Measurements from ENCODE around the gene KLHL35. TPM values are rescaled to one million over a fixed set of nuclear protein-coding genes. Genes with fewer than 3 reads are reported as not detected.

KLHL35 gene
- total RNA-seq, 2 donors from 2014 or later = 6.8 to 7.9 TPM

DNA sequence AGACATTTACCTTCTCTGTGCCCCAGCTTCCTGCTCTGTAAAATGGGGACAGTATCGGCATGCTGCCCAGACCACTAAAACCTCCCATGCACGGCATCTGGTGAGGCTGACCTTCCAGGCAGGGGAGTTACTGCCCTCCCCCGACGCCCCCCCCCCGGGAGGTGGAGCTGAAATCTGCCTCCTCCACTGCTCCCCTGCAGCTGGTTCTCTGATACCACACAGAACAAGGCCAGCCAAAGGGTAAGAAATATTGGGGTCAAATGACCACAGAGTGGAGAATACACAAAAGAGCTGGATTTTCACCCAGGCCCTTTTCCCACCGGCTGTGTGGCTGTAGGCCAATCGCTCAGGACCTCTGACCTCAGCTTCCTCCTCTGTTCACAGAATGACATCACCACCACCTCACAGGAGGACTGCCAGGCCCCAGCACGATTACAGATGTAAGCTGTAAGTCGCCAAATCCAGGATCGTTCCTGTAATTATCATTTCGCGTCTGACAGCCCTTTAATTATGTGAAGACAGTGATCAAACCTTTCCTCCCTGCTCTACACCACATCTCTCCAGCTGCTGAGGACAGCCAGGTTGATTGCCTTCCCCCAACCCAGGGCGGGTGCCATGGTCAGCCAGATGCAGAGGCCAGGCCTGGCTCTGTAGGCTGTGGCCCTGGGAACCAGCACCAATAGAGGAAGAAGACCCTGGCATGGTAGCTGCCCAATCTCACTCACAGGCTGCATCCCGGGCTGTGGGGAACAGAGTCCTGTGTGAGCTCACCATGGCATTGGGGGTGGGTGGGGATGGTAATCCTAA is 35.7 kb upstream of the KLHL35 start:
- DNase-seq (ENCODE audit: low spot score) (peak; percentile 17), ATAC-seq (ENCODE audit: insufficient number of reproducible peaks, low FRiP score, low read depth) (no peak)
- Histone ChIP-seq H3K27ac (no peak overlapping the region), H3K36me3 (no peaks in the 10 kb centered on the region), H3K27me3 (replicated peaks; ENCODE audit: insufficient read depth) (no peaks in the 10 kb centered on the region), H3K9me3 (no peaks in the 10 kb centered on the region), H3K4me3 (no peak overlapping the region), H3K4me1 (ENCODE audit: control insufficient read depth in 1 of 2, low read depth in 2 of 2) (no peaks in the 10 kb centered on the region)
- TF ChIP-seq, protein P1, sequence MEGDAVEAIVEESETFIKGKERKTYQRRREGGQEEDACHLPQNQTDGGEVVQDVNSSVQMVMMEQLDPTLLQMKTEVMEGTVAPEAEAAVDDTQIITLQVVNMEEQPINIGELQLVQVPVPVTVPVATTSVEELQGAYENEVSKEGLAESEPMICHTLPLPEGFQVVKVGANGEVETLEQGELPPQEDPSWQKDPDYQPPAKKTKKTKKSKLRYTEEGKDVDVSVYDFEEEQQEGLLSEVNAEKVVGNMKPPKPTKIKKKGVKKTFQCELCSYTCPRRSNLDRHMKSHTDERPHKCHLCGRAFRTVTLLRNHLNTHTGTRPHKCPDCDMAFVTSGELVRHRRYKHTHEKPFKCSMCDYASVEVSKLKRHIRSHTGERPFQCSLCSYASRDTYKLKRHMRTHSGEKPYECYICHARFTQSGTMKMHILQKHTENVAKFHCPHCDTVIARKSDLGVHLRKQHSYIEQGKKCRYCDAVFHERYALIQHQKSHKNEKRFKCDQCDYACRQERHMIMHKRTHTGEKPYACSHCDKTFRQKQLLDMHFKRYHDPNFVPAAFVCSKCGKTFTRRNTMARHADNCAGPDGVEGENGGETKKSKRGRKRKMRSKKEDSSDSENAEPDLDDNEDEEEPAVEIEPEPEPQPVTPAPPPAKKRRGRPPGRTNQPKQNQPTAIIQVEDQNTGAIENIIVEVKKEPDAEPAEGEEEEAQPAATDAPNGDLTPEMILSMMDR (IDR thresholded peaks at IDR 0.05) = no peak

GRCh38 chr11:75467881-75468280 is 34.9 kb upstream of the KLHL35 start:
- TF ChIP-seq, protein P1 (IDR thresholded peaks at IDR 0.05) = no peak
- Histone ChIP-seq H3K4me3 (no peak overlapping the region), H3K27ac (no peak overlapping the region), H3K36me3 (no peaks in the 10 kb centered on the region), H3K4me1 (ENCODE audit: control insufficient read depth in 1 of 2, low read depth in 2 of 2) (no peaks in the 10 kb centered on the region), H3K9me3 (no peaks in the 10 kb centered on the region), H3K27me3 (replicated peaks; ENCODE audit: insufficient read depth) (no peaks in the 10 kb centered on the region)
- no peak for DNase-seq (ENCODE audit: low spot score)
- no peak for ATAC-seq (ENCODE audit: insufficient number of reproducible peaks, low FRiP score, low read depth)

GRCh38 chr11:75467311-75467710 is 34.3 kb upstream of the KLHL35 start:
- Histone ChIP-seq H3K27ac (no peak overlapping the region), H3K36me3 (no peaks in the 10 kb centered on the region), H3K27me3 (replicated peaks; ENCODE audit: insufficient read depth) (no peaks in the 10 kb centered on the region), H3K9me3 (no peaks in the 10 kb centered on the region), H3K4me3 (no peak overlapping the region), H3K4me1 (ENCODE audit: control insufficient read depth in 1 of 2, low read depth in 2 of 2) (no peaks in the 10 kb centered on the region)
- ATAC-seq (ENCODE audit: insufficient number of reproducible peaks, low FRiP score, low read depth) (no peak), DNase-seq (ENCODE audit: low spot score) (no peak)
- TF ChIP-seq, protein P1 (IDR thresholded peaks at IDR 0.05) = no peak

DNA sequence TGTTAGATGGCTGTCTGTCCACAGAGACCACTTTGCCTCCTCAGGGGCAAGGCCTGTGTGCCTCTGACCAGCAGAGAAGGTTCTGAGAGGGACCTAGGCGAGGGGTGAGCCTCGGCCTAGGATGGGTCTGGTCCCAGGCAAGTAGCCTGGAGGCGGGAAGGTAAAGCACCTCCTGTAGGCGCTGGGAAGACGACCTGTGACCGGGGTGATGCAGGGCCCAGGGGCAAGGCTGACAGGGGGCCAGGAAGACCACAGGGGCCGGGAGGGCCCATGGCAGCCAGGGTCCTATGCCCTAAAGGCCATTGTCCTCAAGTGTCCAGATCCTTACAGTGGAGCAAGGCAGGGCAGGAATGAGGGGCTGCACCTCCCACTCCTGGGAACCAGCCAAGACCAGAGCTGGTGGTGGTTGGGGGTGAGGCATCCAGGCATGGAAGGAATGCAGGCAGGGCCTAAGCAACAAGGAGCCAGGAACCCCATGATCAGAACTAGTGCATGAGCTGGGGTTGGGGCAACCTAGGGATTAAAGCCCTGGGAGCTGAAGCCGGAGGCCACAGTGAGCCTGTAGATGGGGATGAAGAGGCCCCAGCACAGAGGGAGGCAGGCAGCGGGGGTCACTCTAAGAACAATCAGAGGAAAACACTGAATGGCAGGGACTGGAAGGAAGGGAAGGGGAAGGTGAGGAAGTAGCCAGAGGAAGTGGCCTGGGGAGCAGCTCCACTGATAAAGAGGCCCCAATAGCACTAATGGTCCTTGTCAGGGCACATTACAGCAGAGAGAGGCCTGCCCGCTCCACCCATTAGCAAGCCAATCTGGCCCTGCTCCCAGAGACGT is 32.9 kb upstream of the KLHL35 start:
- Histone ChIP-seq H3K27ac (no peak overlapping the region), H3K4me1 (ENCODE audit: control insufficient read depth in 1 of 2, low read depth in 2 of 2) (no peaks in the 10 kb centered on the region), H3K9me3 (no peaks in the 10 kb centered on the region), H3K4me3 (no peak overlapping the region), H3K27me3 (replicated peaks; ENCODE audit: insufficient read depth) (no peaks in the 10 kb centered on the region), H3K36me3 (no peaks in the 10 kb centered on the region)
- TF ChIP-seq, protein P1 (IDR thresholded peaks at IDR 0.05) = no peak
- DNase-seq (ENCODE audit: low spot score) (no peak), ATAC-seq (ENCODE audit: insufficient number of reproducible peaks, low FRiP score, low read depth) (no peak)

- H3K9me3 ChIP-seq = no peaks in the 10 kb centered on the region
- no peaks in the 10 kb centered on the region for H3K27me3 ChIP-seq (replicated peaks; ENCODE audit: insufficient read depth)
- no peak overlapping the region for H3K4me3 ChIP-seq
- TF ChIP-seq, protein P1 (IDR thresholded peaks at IDR 0.05) = no peak
- ATAC-seq (ENCODE audit: insufficient number of reproducible peaks, low FRiP score, low read depth) (no peak), DNase-seq (ENCODE audit: low spot score) (no peak)
- no peaks in the 10 kb centered on the region for H3K36me3 ChIP-seq
- H3K4me1 ChIP-seq (ENCODE audit: control insufficient read depth in 1 of 2, low read depth in 2 of 2) = no peaks in the 10 kb centered on the region
- H3K27ac ChIP-seq = no peak overlapping the region
These were observed 30.2 kb upstream of the KLHL35 start for GRCh38 chr11:75463106-75463774.

All from thoracic aorta (tissue), 2 donors.